ENCODE results near the gene RAB39A.
"Not testable (repeated sequence)": the region's sequence is repeated elsewhere in the genome, so short reads cannot be mapped to it uniquely, and the experiment has no call there.

RAB39A gene

GRCh38 chr11:107928767-107929507 lies 689 bp downstream of the RAB39A start:
- Histone ChIP-seq H3K9me3 (ENCODE audit: control insufficient read depth, insufficient read depth, low read length) (no peaks in the 10 kb centered on the region), H3K4me1 (ENCODE audit: control insufficient read depth, insufficient read depth, low read length) (no peaks in the 10 kb centered on the region), H3K4me3 (ENCODE audit: low read depth, low read length) (peak overlapping the region; percentile 75), H3K36me3 (ENCODE audit: control insufficient read depth, insufficient read depth, low read length) (no peaks in the 10 kb centered on the region), H3K27me3 (ENCODE audit: control insufficient read depth, insufficient read depth, low read length) (no peaks in the 10 kb centered on the region), H3K9ac (ENCODE audit: low read depth, low read length) (peak overlapping the region; percentile 89)

GRCh38 chr11:107929611-107930200 lies 1.5 kb downstream of the RAB39A start:
- Histone ChIP-seq H3K9ac (ENCODE audit: low read depth, low read length) (peak overlapping the region; percentile 89), H3K36me3 (ENCODE audit: control insufficient read depth, insufficient read depth, low read length) (no peaks in the 10 kb centered on the region), H3K4me1 (ENCODE audit: control insufficient read depth, insufficient read depth, low read length) (no peaks in the 10 kb centered on the region), H3K4me3 (ENCODE audit: low read depth, low read length) (peak overlapping the region; percentile 75), H3K9me3 (ENCODE audit: control insufficient read depth, insufficient read depth, low read length) (no peaks in the 10 kb centered on the region), H3K27me3 (ENCODE audit: control insufficient read depth, insufficient read depth, low read length) (no peaks in the 10 kb centered on the region)

- H3K4me1 ChIP-seq (ENCODE audit: control insufficient read depth, insufficient read depth, low read length): no peaks in the 10 kb centered on the region
- no peak overlapping the region for H3K4me3 ChIP-seq (ENCODE audit: low read depth, low read length)
- H3K9ac ChIP-seq (ENCODE audit: low read depth, low read length): no peak overlapping the region
- peaks cover 2% of the 10 kb centered on the region for H3K36me3 ChIP-seq (ENCODE audit: control insufficient read depth, insufficient read depth, low read length)
- no peaks in the 10 kb centered on the region for H3K9me3 ChIP-seq (ENCODE audit: control insufficient read depth, insufficient read depth, low read length)
- no peaks in the 10 kb centered on the region for H3K27me3 ChIP-seq (ENCODE audit: control insufficient read depth, insufficient read depth, low read length)
Measured at GRCh38 chr11:107931206-107931605, 3.0 kb downstream of the RAB39A start.

GRCh38 chr11:107947904-107948303 lies 19.7 kb downstream of the RAB39A start:
- Histone ChIP-seq H3K27me3 (ENCODE audit: control insufficient read depth, insufficient read depth, low read length) (no peaks in the 10 kb centered on the region), H3K36me3 (ENCODE audit: control insufficient read depth, insufficient read depth, low read length) (no peaks in the 10 kb centered on the region), H3K4me3 (ENCODE audit: low read depth, low read length) (no peak overlapping the region), H3K9ac (ENCODE audit: low read depth, low read length) (no peak overlapping the region), H3K4me1 (ENCODE audit: control insufficient read depth, insufficient read depth, low read length) (peaks cover 4% of the 10 kb centered on the region), H3K9me3 (ENCODE audit: control insufficient read depth, insufficient read depth, low read length) (no peaks in the 10 kb centered on the region)

GRCh38 chr11:107948328-107948727 lies 20.1 kb downstream of the RAB39A start:
- not testable (repeated sequence) for H3K9me3 ChIP-seq (ENCODE audit: control insufficient read depth, insufficient read depth, low read length); H3K36me3 ChIP-seq (ENCODE audit: control insufficient read depth, insufficient read depth, low read length); H3K4me1 ChIP-seq (ENCODE audit: control insufficient read depth, insufficient read depth, low read length); H3K27me3 ChIP-seq (ENCODE audit: control insufficient read depth, insufficient read depth, low read length); H3K4me3 ChIP-seq (ENCODE audit: low read depth, low read length); H3K9ac ChIP-seq (ENCODE audit: low read depth, low read length)

GRCh38 chr11:107951155-107951554 lies 22.9 kb downstream of the RAB39A start:
- no peaks in the 10 kb centered on the region for H3K9me3 ChIP-seq (ENCODE audit: control insufficient read depth, insufficient read depth, low read length)
- no peaks in the 10 kb centered on the region for H3K27me3 ChIP-seq (ENCODE audit: control insufficient read depth, insufficient read depth, low read length)
- no peaks in the 10 kb centered on the region for H3K36me3 ChIP-seq (ENCODE audit: control insufficient read depth, insufficient read depth, low read length)
- no peak overlapping the region for H3K9ac ChIP-seq (ENCODE audit: low read depth, low read length)
- H3K4me3 ChIP-seq (ENCODE audit: low read depth, low read length): no peak overlapping the region
- peaks cover 4% of the 10 kb centered on the region for H3K4me1 ChIP-seq (ENCODE audit: control insufficient read depth, insufficient read depth, low read length)

GRCh38 chr11:107953446-107953845 lies 25.2 kb downstream of the RAB39A start:
- Histone ChIP-seq H3K4me1 (ENCODE audit: control insufficient read depth, insufficient read depth, low read length) (no peaks in the 10 kb centered on the region), H3K36me3 (ENCODE audit: control insufficient read depth, insufficient read depth, low read length) (no peaks in the 10 kb centered on the region), H3K9me3 (ENCODE audit: control insufficient read depth, insufficient read depth, low read length) (no peaks in the 10 kb centered on the region), H3K27me3 (ENCODE audit: control insufficient read depth, insufficient read depth, low read length) (no peaks in the 10 kb centered on the region), H3K4me3 (ENCODE audit: low read depth, low read length) (no peak overlapping the region), H3K9ac (ENCODE audit: low read depth, low read length) (no peak overlapping the region)

- H3K9me3 ChIP-seq (ENCODE audit: control insufficient read depth, insufficient read depth, low read length): no peaks in the 10 kb centered on the region
- H3K9ac ChIP-seq (ENCODE audit: low read depth, low read length): no peak overlapping the region
- H3K4me3 ChIP-seq (ENCODE audit: low read depth, low read length): no peak overlapping the region
- no peaks in the 10 kb centered on the region for H3K4me1 ChIP-seq (ENCODE audit: control insufficient read depth, insufficient read depth, low read length)
- H3K27me3 ChIP-seq (ENCODE audit: control insufficient read depth, insufficient read depth, low read length): no peaks in the 10 kb centered on the region
- no peaks in the 10 kb centered on the region for H3K36me3 ChIP-seq (ENCODE audit: control insufficient read depth, insufficient read depth, low read length)
Measured at GRCh38 chr11:107956543-107956942, 28.3 kb downstream of the RAB39A start.

- H3K9me3 ChIP-seq (ENCODE audit: control insufficient read depth, insufficient read depth, low read length): no peaks in the 10 kb centered on the region
- no peak overlapping the region for H3K9ac ChIP-seq (ENCODE audit: low read depth, low read length)
- no peaks in the 10 kb centered on the region for H3K27me3 ChIP-seq (ENCODE audit: control insufficient read depth, insufficient read depth, low read length)
- no peaks in the 10 kb centered on the region for H3K4me1 ChIP-seq (ENCODE audit: control insufficient read depth, insufficient read depth, low read length)
- H3K36me3 ChIP-seq (ENCODE audit: control insufficient read depth, insufficient read depth, low read length): peaks cover 3% of the 10 kb centered on the region
- H3K4me3 ChIP-seq (ENCODE audit: low read depth, low read length): no peak overlapping the region
Measured at GRCh38 chr11:107957109-107957588, 28.9 kb downstream of the RAB39A start.

GRCh38 chr11:107961480-107961879 lies 33.2 kb downstream of the RAB39A start:
- Histone ChIP-seq H3K27me3 (ENCODE audit: control insufficient read depth, insufficient read depth, low read length) (no peaks in the 10 kb centered on the region), H3K9me3 (ENCODE audit: control insufficient read depth, insufficient read depth, low read length) (no peaks in the 10 kb centered on the region), H3K4me1 (ENCODE audit: control insufficient read depth, insufficient read depth, low read length) (no peaks in the 10 kb centered on the region), H3K4me3 (ENCODE audit: low read depth, low read length) (no peak overlapping the region), H3K36me3 (ENCODE audit: control insufficient read depth, insufficient read depth, low read length) (peaks cover 5% of the 10 kb centered on the region), H3K9ac (ENCODE audit: low read depth, low read length) (no peak overlapping the region)

- no peak overlapping the region for H3K9ac ChIP-seq (ENCODE audit: low read depth, low read length)
- H3K27me3 ChIP-seq (ENCODE audit: control insufficient read depth, insufficient read depth, low read length): no peaks in the 10 kb centered on the region
- H3K36me3 ChIP-seq (ENCODE audit: control insufficient read depth, insufficient read depth, low read length): peaks cover 5% of the 10 kb centered on the region
Measured at GRCh38 chr11:107962181-107962580, 33.9 kb downstream of the RAB39A start.

GRCh38 chr11:107963091-107963490 lies 34.8 kb downstream of the RAB39A start:
- no peak overlapping the region for H3K4me3 ChIP-seq (ENCODE audit: low read depth, low read length)
- no peaks in the 10 kb centered on the region for H3K9me3 ChIP-seq (ENCODE audit: control insufficient read depth, insufficient read depth, low read length)
- H3K9ac ChIP-seq (ENCODE audit: low read depth, low read length): no peak overlapping the region
- no peaks in the 10 kb centered on the region for H3K27me3 ChIP-seq (ENCODE audit: control insufficient read depth, insufficient read depth, low read length)
- peaks cover 5% of the 10 kb centered on the region for H3K36me3 ChIP-seq (ENCODE audit: control insufficient read depth, insufficient read depth, low read length)
- H3K4me1 ChIP-seq (ENCODE audit: control insufficient read depth, insufficient read depth, low read length): no peaks in the 10 kb centered on the region

More at GRCh38 chr11:107962181-107962580, 33.9 kb downstream of the RAB39A start:
- no peak overlapping the region for H3K4me3 ChIP-seq (ENCODE audit: low read depth, low read length)
- H3K4me1 ChIP-seq (ENCODE audit: control insufficient read depth, insufficient read depth, low read length): no peaks in the 10 kb centered on the region
- no peaks in the 10 kb centered on the region for H3K9me3 ChIP-seq (ENCODE audit: control insufficient read depth, insufficient read depth, low read length)
